OCI-LY1 (cell line): ENCODE data around the gene FGD3.

Experiments
- H2AFZ ChIP-seq: fragments of 200-600 bp; sonication (generic), shearing (Covaris generic); 2 replicates; pipeline ENCODE4 v1.6.0; 2014; ENCODE audit warnings: antibody characterized with exemption, mild to moderate bottlenecking, low read length
- H3F3A ChIP-seq: fragments of 200-600 bp; sonication (generic), shearing (Covaris generic); 2 replicates; pipeline ENCODE4 v1.6.0; 2014; ENCODE audit warnings: mild to moderate bottlenecking, antibody characterized with exemption, low read length, moderate library complexity; ENCODE audit not compliant: insufficient read depth
- H3K27ac ChIP-seq: fragments of 200-600 bp; sonication (generic); 2 replicates; pipeline ENCODE4 v1.5.1; 2014; ENCODE audit warnings: low read length, mixed run types, mild to moderate bottlenecking, low read depth; ENCODE audit not compliant: poor library complexity, severe bottlenecking
- H3K27me3 ChIP-seq: fragments of 200-600 bp; sonication (generic); 2 replicates; pipeline ENCODE4 v1.6.0; 2014; ENCODE audit warnings: antibody characterized with exemption, mild to moderate bottlenecking, low read length, moderate library complexity; ENCODE audit not compliant: insufficient read depth
- H3K36me3 ChIP-seq: fragments of 200-600 bp; sonication (generic); 2 replicates; pipeline ENCODE4 v1.6.1; 2014; ENCODE audit warnings: mild to moderate bottlenecking, antibody characterized with exemption, low read length, moderate library complexity, mixed read lengths; ENCODE audit not compliant: insufficient read depth
- H3K4me1 ChIP-seq: fragments of 200-600 bp; sonication (generic); 2 replicates; pipeline ENCODE4 v1.5.1; 2014; ENCODE audit warnings: mild to moderate bottlenecking, low read length, moderate library complexity; ENCODE audit not compliant: insufficient read depth, severe bottlenecking
- H3K4me2 ChIP-seq: fragments of 200-600 bp; sonication (generic), shearing (Covaris generic); 2 replicates; pipeline ENCODE4 v1.6.1; 2014; ENCODE audit warnings: low read length
- H3K4me3 ChIP-seq: fragments of 200-600 bp; sonication (generic); 2 replicates; pipeline ENCODE4 v1.5.1; 2014; ENCODE audit warnings: low read length, low read depth, mild to moderate bottlenecking, mixed read lengths; ENCODE audit not compliant: poor library complexity, severe bottlenecking
- H3K79me2 ChIP-seq: fragments of 200-600 bp; shearing (Covaris generic); 2 replicates; pipeline ENCODE4 v1.6.1; 2016; ENCODE audit warnings: mixed run types, low read length, mixed read lengths; ENCODE audit not compliant: insufficient read depth
- H3K9ac ChIP-seq: fragments of 200-600 bp; sonication (generic), shearing (Covaris generic); 2 replicates; pipeline ENCODE4 v1.6.1; 2014; ENCODE audit warnings: mild to moderate bottlenecking, low read length, mixed read lengths
- H3K9me2 ChIP-seq: fragments of 200-600 bp; sonication (generic), shearing (Covaris generic); 2 replicates; pipeline ENCODE4 v1.6.1; 2014; ENCODE audit warnings: low read depth, mild to moderate bottlenecking, low read length, mixed read lengths
- H3K9me3 ChIP-seq: fragments of 200-600 bp; shearing (Covaris generic); 2 replicates; pipeline ENCODE4 v1.6.1; 2014; ENCODE audit warnings: low read length, mixed read lengths
- H4K20me1 ChIP-seq: fragments of 200-600 bp; sonication (generic), shearing (Covaris generic); 2 replicates; pipeline ENCODE4 v1.6.0; 2016; ENCODE audit warnings: mild to moderate bottlenecking, low read length; ENCODE audit not compliant: insufficient read depth
- CTCF ChIP-seq: fragments of 200-600 bp; sonication (generic), shearing (Covaris generic); IDR thresholded peaks from 2 replicates; pipeline ENCODE4 v1.5.1; 2017; ENCODE audit warnings: mild to moderate bottlenecking, antibody characterized with exemption, low read length, moderate library complexity, mixed read lengths
- EZH2 ChIP-seq: fragments of 200-600 bp; sonication (generic), shearing (Covaris generic); IDR thresholded peaks from 2 replicates; pipeline ENCODE4 v1.8.0; 2017; ENCODE audit warnings: borderline replicate concordance, mixed run types, mild to moderate bottlenecking, antibody characterized with exemption, low read length, moderate library complexity, mixed read lengths

FGD3 gene

GRCh38 chr9:93010056-93010455 lies 62.7 kb downstream of the FGD3 start:
- Histone ChIP-seq H3K4me3 (no peak overlapping the region), H3K27ac (no peak overlapping the region)

GRCh38 chr9:93010704-93011103 lies 63.4 kb downstream of the FGD3 start:
- Histone ChIP-seq H3K36me3 (peaks cover 65% of the 10 kb centered on the region), H3K4me2 (no peak overlapping the region), H3K9ac (no peak overlapping the region), H3K4me1 (no peaks in the 10 kb centered on the region), H3K27ac (no peak overlapping the region), H3K9me3 (no peaks in the 10 kb centered on the region), H3K79me2 (no peaks in the 10 kb centered on the region), H3K9me2 (no peaks in the 10 kb centered on the region), H3K27me3 (no peaks in the 10 kb centered on the region), H4K20me1 (no peaks in the 10 kb centered on the region), H3F3A (no peaks in the 10 kb centered on the region), H3K4me3 (no peak overlapping the region), H2AFZ (no peak overlapping the region)
- TF ChIP-seq EZH2 (no peak), CTCF (no peak)

More at GRCh38 chr9:93010056-93010455, 62.7 kb downstream of the FGD3 start:
- Histone ChIP-seq H3K36me3 (peaks cover 67% of the 10 kb centered on the region), H3K27me3 (no peaks in the 10 kb centered on the region), H2AFZ (no peak overlapping the region), H3K79me2 (no peaks in the 10 kb centered on the region), H3K9me2 (no peaks in the 10 kb centered on the region), H3K9ac (no peak overlapping the region), H3K9me3 (no peaks in the 10 kb centered on the region), H4K20me1 (no peaks in the 10 kb centered on the region), H3F3A (no peaks in the 10 kb centered on the region), H3K4me1 (no peaks in the 10 kb centered on the region), H3K4me2 (no peak overlapping the region)
- no peak for TF ChIP-seq EZH2
- no peak for TF ChIP-seq CTCF

GRCh38 chr9:93011114-93011513 lies 63.8 kb downstream of the FGD3 start:
- Histone ChIP-seq H3K4me2 (no peak overlapping the region), H4K20me1 (no peaks in the 10 kb centered on the region), H3K4me3 (no peak overlapping the region), H3K27ac (no peak overlapping the region), H3K27me3 (no peaks in the 10 kb centered on the region), H2AFZ (no peak overlapping the region), H3K4me1 (no peaks in the 10 kb centered on the region), H3K36me3 (peaks cover 65% of the 10 kb centered on the region), H3K9me2 (no peaks in the 10 kb centered on the region), H3F3A (no peaks in the 10 kb centered on the region), H3K9ac (no peak overlapping the region), H3K9me3 (no peaks in the 10 kb centered on the region), H3K79me2 (no peaks in the 10 kb centered on the region)
- TF ChIP-seq CTCF (no peak), EZH2 (no peak)
